ENCODE measurements around the gene ZCRB1.

GRCh38 chr12:42356344-42356743, 30.4 kb upstream of the ZCRB1 start:
- no peak for TF ChIP-seq CTCF (IDR thresholded peaks at IDR 0.05; ENCODE audit: insufficient read depth, low read length)
- no peak for TF ChIP-seq GABPA (IDR thresholded peaks at IDR 0.05; ENCODE audit: low read depth)
- TF ChIP-seq REST (IDR thresholded peaks at IDR 0.05; ENCODE audit: insufficient replicate concordance, low read depth): no peak
- no peak for TF ChIP-seq POLR2AphosphoS5 (IDR thresholded peaks at IDR 0.05; ENCODE audit: low read depth)
- no peak for TF ChIP-seq SPI1 (IDR thresholded peaks at IDR 0.05; ENCODE audit: borderline replicate concordance, low read depth)
